BE2C (cell line): ENCODE results near the gene PPEF1. TPM values are rescaled to one million over a fixed set of nuclear protein-coding genes. Genes with fewer than 3 reads are reported as not detected.
A peak's percentile ranks its signal among the peaks of the same experiment; 100 is the strongest.

Experiments used
- DNase-seq: peaks from one replicate; pipeline ENCODE4 v3.0.0-alpha.2; 2020
- H3K27me3 ChIP-seq: fragments of 250-450 bp; sonication (Bioruptor Pico); 2 replicates; pipeline ENCODE4 v1.5.1; 2020; ENCODE audit warnings: mild to moderate bottlenecking
- H3K36me3 ChIP-seq: fragments of 250-450 bp; sonication (Bioruptor Pico); 2 replicates; pipeline ENCODE4 v1.5.1; 2020; ENCODE audit warnings: mild to moderate bottlenecking
- H3K4me1 ChIP-seq: fragments of 250-450 bp; sonication (Bioruptor Pico); 2 replicates; pipeline ENCODE4 v1.5.1; 2020
- H3K4me3 ChIP-seq: 2 replicates; pipeline ENCODE4 v1.5.1; 2011; ENCODE audit warnings: low read depth, low read length
- H3K9me3 ChIP-seq: fragments of 250-450 bp; sonication (Bioruptor Pico); 2 replicates; pipeline ENCODE4 v1.5.1; 2020
- CTCF ChIP-seq: IDR thresholded peaks from 2 replicates; pipeline ENCODE4 v1.5.1; 2012; ENCODE audit warnings: mild to moderate bottlenecking, low read depth, low read length
- polyA plus RNA-seq: library from polyadenylated mRNA; unstranded; fragments of >200 nt; gene quantifications from one replicate; pipeline ENCODE4 v1.2.1, GENCODE V29; 2012; ENCODE audit warnings: low read depth, missing spikeins; ENCODE audit not compliant: insufficient read length, insufficient read depth

The PPEF1 gene
- polyA plus RNA-seq: 7.0 TPM

- no peaks in the 10 kb centered on the region for H3K4me1 ChIP-seq
- no peaks in the 10 kb centered on the region for H3K9me3 ChIP-seq
- no peaks in the 10 kb centered on the region for H3K27me3 ChIP-seq
- H3K36me3 ChIP-seq: no peaks in the 10 kb centered on the region
- peak; percentile 30 for DNase-seq
- peak within 1 kb of the TSS; percentile 53 for H3K4me3 ChIP-seq
- TF ChIP-seq CTCF: no peak
Observed at GRCh38 chrX:18707426-18708049, at the start of gene PPEF1. Gene PPEF1 (plus strand): TSS chrX:18707645. CDS start chrX:18707781, 136 bp downstream.

- TF ChIP-seq CTCF: no peak
- DNase-seq: no peak
Observed at GRCh38 chrX:18661273-18661672, 46.2 kb upstream of the PPEF1 start.

GRCh38 chrX:18664947-18665346 lies 42.5 kb upstream of the PPEF1 start:
- no peak for TF ChIP-seq CTCF
- DNase-seq: no peak
- Histone ChIP-seq H3K9me3 (no peaks in the 10 kb centered on the region), H3K27me3 (no peaks in the 10 kb centered on the region), H3K36me3 (no peaks in the 10 kb centered on the region), H3K4me3 (no peak overlapping the region), H3K4me1 (no peaks in the 10 kb centered on the region)

More at GRCh38 chrX:18661273-18661672, 46.2 kb upstream of the PPEF1 start:
- no peaks in the 10 kb centered on the region for H3K4me1 ChIP-seq
- H3K27me3 ChIP-seq: no peaks in the 10 kb centered on the region
- no peaks in the 10 kb centered on the region for H3K9me3 ChIP-seq
- no peaks in the 10 kb centered on the region for H3K36me3 ChIP-seq
- H3K4me3 ChIP-seq: no peak overlapping the region

GRCh38 chrX:18666614-18667013 lies 40.8 kb upstream of the PPEF1 start:
- no peak for TF ChIP-seq CTCF
- H3K27me3 ChIP-seq: no peaks in the 10 kb centered on the region
- H3K4me1 ChIP-seq: no peaks in the 10 kb centered on the region
- H3K9me3 ChIP-seq: no peaks in the 10 kb centered on the region
- no peak for DNase-seq
- no peaks in the 10 kb centered on the region for H3K36me3 ChIP-seq
- no peak overlapping the region for H3K4me3 ChIP-seq

GRCh38 chrX:18668071-18668835 lies 39.2 kb upstream of the PPEF1 start:
- no peak for TF ChIP-seq CTCF
- no peak for DNase-seq

GRCh38 chrX:18672008-18672407 lies 35.4 kb upstream of the PPEF1 start, which contains the start of gene RS1:
Gene RS1 (minus strand): TSS chrX:18672108. CDS start chrX:18672068, 40 bp downstream.
- no peaks in the 10 kb centered on the region for H3K36me3 ChIP-seq
- no peaks in the 10 kb centered on the region for H3K9me3 ChIP-seq
- no peak for DNase-seq
- TF ChIP-seq CTCF: no peak
- no peak within 1 kb of the TSS for H3K4me3 ChIP-seq
- H3K27me3 ChIP-seq: no peaks in the 10 kb centered on the region
- H3K4me1 ChIP-seq: no peaks in the 10 kb centered on the region

More at GRCh38 chrX:18668071-18668835, 39.2 kb upstream of the PPEF1 start:
- Histone ChIP-seq H3K4me1 (no peaks in the 10 kb centered on the region), H3K36me3 (no peaks in the 10 kb centered on the region), H3K4me3 (no peak overlapping the region), H3K9me3 (no peaks in the 10 kb centered on the region), H3K27me3 (no peaks in the 10 kb centered on the region)
